Skeletal muscle satellite cell (primary cell): ENCODE measurements around the gene PROB1.

Source experiments
- H3K27me3 ChIP-seq: 2 replicates; pipeline ENCODE4 v1.7.0; 2013; ENCODE audit warnings: low read length; ENCODE audit not compliant: control insufficient read depth, insufficient read depth
- H3K36me3 ChIP-seq: 2 replicates; pipeline ENCODE4 v1.7.0; 2013; ENCODE audit warnings: mild to moderate bottlenecking, control low read depth, low read length; ENCODE audit not compliant: insufficient read depth
- H3K4me1 ChIP-seq: 2 replicates; pipeline ENCODE4 v1.7.0; 2013; ENCODE audit warnings: low read length; ENCODE audit not compliant: control insufficient read depth, insufficient read depth
- H3K4me2 ChIP-seq: 2 replicates; pipeline ENCODE4 v1.7.0; 2013; ENCODE audit warnings: mild to moderate bottlenecking, low read length
- H3K4me3 ChIP-seq: 2 replicates; pipeline ENCODE4 v1.7.0; 2013; ENCODE audit warnings: low read length
- H3K9ac ChIP-seq: 2 replicates; pipeline ENCODE4 v1.7.0; 2013; ENCODE audit warnings: mild to moderate bottlenecking, low read depth, low read length, moderate library complexity
- H3K9me3 ChIP-seq: replicated peaks from 2 replicates; pipeline ENCODE4 v1.7.0; 2013; ENCODE audit warnings: mild to moderate bottlenecking, control low read depth, low read length

The PROB1 gene

DNA sequence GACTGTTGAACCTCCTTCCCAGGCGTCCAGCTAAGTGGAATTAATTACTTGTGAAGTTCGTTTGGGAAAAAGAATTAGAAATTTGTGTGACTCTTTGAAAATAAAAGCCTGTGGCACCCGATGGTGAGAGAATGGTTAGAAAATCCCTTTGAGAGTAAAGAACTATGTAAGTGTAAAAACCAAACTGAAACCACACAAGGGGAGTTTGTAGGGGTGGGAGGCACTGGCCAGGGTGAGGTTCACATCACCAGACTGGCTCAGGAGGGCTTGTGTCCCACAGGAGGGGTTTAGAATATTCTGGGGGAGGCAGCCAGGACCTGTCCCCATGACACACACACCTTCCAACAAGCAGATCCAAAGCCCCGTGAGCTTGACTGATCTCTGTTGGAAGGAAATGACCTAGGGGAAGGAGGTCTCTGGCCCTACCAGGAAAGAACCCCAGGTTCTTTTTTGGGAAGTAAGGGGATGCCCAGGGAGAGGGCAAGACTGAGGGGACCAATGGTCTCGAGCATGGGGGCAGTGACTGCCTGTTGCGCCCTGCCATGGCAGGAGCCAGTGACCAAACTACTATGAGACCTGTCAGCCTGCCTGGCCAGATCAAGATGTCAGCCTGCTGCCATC lies 4.7 kb upstream of the PROB1 start:
- Histone ChIP-seq H3K36me3 (no peaks in the 10 kb centered on the region), H3K4me1 (peaks cover 26% of the 10 kb centered on the region), H3K9me3 (no peaks in the 10 kb centered on the region), H3K4me2 (no peak overlapping the region), H3K9ac (no peak overlapping the region), H3K27me3 (no peaks in the 10 kb centered on the region), H3K4me3 (no peak overlapping the region)

DNA sequence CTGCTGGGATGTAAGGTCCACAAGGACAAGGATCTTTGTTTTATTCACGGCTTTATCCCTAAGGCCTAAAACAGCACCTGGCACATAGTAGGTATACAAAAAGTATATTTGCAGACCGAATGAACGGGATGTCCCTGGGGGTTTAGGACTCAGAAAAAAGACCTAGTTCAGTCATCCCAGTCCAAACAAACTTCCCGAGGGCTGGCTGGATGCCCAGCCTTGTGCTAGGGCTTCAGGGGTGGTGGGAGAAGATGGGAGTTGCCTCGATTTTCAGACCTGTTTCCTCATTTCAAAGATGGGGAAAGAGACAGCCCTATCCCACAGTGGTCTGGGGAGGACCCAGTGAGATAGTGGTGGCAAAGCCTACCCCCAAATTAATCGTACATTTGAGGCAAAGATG lies 3.0 kb upstream of the PROB1 start:
- Histone ChIP-seq H3K4me3 (no peak overlapping the region), H3K4me1 (peaks cover 24% of the 10 kb centered on the region), H3K4me2 (no peak overlapping the region), H3K9ac (no peak overlapping the region), H3K9me3 (no peaks in the 10 kb centered on the region), H3K27me3 (peaks cover 6% of the 10 kb centered on the region), H3K36me3 (no peaks in the 10 kb centered on the region)

DNA sequence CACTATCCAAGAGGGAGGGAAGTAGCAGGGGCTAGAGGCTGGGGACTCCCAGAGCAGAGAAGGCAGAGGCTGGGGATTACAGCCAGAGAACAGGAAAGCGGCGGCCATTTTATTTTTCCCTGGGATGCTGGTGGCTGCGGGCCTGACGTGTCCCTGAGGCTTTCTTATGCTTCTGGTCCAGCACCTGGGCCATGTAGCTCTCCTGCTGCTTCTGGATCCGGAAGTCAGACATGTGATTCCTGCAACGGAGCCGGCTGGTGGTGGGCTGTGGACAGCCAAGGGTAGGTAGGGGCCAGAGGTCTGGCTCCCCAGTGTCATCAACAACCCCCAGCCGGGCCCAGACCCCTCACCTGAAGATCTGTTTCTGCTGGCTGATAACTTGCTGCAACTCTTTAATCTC lies 1.8 kb upstream of the PROB1 start:
- Histone ChIP-seq H3K27me3 (peaks cover 6% of the 10 kb centered on the region), H3K9ac (no peak overlapping the region), H3K9me3 (no peaks in the 10 kb centered on the region), H3K4me1 (peaks cover 29% of the 10 kb centered on the region), H3K4me2 (no peak overlapping the region), H3K36me3 (no peaks in the 10 kb centered on the region), H3K4me3 (no peak overlapping the region)

- Histone ChIP-seq H3K9me3 (no peaks in the 10 kb centered on the region), H3K9ac (no peak overlapping the region), H3K4me1 (peaks cover 36% of the 10 kb centered on the region), H3K27me3 (peaks cover 6% of the 10 kb centered on the region), H3K36me3 (no peaks in the 10 kb centered on the region), H3K4me2 (no peak overlapping the region), H3K4me3 (no peak overlapping the region)
Observed at GRCh38 chr5:139395844-139396640, 1.1 kb upstream of the PROB1 start.

- no peaks in the 10 kb centered on the region for H3K9me3 ChIP-seq
- peak overlapping the region; percentile 57 for H3K9ac ChIP-seq
- peaks cover 6% of the 10 kb centered on the region for H3K27me3 ChIP-seq
- no peaks in the 10 kb centered on the region for H3K36me3 ChIP-seq
- peaks cover 36% of the 10 kb centered on the region for H3K4me1 ChIP-seq
- H3K4me3 ChIP-seq: peak overlapping the region; percentile 67
- peak overlapping the region; percentile 68 for H3K4me2 ChIP-seq
Observed at GRCh38 chr5:139394123-139394653, 716 bp downstream of the PROB1 start.

DNA sequence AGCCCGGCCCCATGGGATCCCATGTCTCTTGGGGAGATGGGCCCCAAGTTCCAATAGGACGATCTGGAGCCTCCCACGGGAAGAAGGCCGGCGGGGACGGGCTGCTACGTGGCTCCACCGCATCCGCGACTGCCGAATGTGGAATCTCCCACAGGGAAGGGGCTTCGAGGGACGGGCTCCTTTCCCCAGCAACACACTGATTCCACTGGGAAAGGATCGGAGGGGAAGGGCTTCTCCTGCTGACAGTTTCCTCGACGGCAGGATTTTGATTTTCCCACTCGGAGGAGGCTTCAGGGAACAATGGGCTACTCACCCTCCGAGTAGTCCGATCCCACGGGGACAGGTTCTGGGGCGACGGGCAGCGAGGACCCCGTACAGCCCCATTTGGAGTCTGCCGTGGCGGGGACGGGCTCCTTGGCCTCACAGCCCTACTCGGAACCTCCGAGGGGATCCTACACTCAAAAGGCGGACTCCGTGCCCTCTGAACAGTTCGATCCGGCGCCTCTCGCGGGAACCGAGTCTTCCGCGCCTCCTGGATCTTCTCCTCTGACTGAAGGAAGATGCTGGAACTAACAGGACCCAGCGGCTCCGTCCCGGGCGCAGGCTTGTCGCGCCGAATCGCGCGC lies 1.3 kb downstream of the PROB1 start:
- H3K4me1 ChIP-seq: peaks cover 36% of the 10 kb centered on the region

GRCh38 chr5:139392678-139393496 lies 2.0 kb downstream of the PROB1 start:
- peaks cover 43% of the 10 kb centered on the region for H3K4me1 ChIP-seq
- no peak overlapping the region for H3K4me2 ChIP-seq
- H3K36me3 ChIP-seq: no peaks in the 10 kb centered on the region
- no peaks in the 10 kb centered on the region for H3K9me3 ChIP-seq
- no peak overlapping the region for H3K4me3 ChIP-seq
- H3K27me3 ChIP-seq: peaks cover 6% of the 10 kb centered on the region
- H3K9ac ChIP-seq: no peak overlapping the region

More for the DNA sequence above, 1.3 kb downstream of the PROB1 start:
- Histone ChIP-seq H3K36me3 (no peaks in the 10 kb centered on the region), H3K4me2 (peak overlapping the region; percentile 68), H3K9ac (peak overlapping the region; percentile 57), H3K27me3 (peaks cover 6% of the 10 kb centered on the region), H3K9me3 (no peaks in the 10 kb centered on the region), H3K4me3 (peak overlapping the region; percentile 67)

DNA sequence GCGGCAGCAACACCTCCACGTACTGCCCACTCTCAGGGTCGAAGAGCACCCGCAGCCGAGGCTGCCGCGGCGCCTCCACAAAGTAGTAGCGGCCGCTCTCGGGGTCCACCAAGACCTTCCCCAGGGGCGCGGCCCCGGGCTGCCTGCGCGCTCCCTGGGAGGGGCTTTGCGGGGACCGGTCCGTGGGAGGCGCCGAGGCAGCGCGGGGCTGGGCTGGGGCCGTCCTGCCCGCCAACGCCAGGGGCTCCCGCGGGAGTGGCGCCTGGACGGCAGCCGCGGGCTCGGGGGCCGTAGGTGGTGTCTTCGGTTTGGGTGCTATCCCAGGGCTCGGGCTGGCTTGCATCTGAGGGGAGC lies 2.6 kb downstream of the PROB1 start:
- H3K9ac ChIP-seq: no peak overlapping the region
- H3K27me3 ChIP-seq: peaks cover 6% of the 10 kb centered on the region
- peaks cover 43% of the 10 kb centered on the region for H3K4me1 ChIP-seq
- no peaks in the 10 kb centered on the region for H3K9me3 ChIP-seq
- H3K36me3 ChIP-seq: no peaks in the 10 kb centered on the region
- no peak overlapping the region for H3K4me3 ChIP-seq
- H3K4me2 ChIP-seq: no peak overlapping the region

- Histone ChIP-seq H3K9ac (peak overlapping the region; percentile 32), H3K4me2 (peak overlapping the region; percentile 61), H3K27me3 (peaks cover 6% of the 10 kb centered on the region), H3K36me3 (no peaks in the 10 kb centered on the region), H3K4me3 (peak overlapping the region; percentile 1), H3K4me1 (peaks cover 43% of the 10 kb centered on the region), H3K9me3 (no peaks in the 10 kb centered on the region)
Observed at GRCh38 chr5:139391570-139392323, 3.2 kb downstream of the PROB1 start.

DNA sequence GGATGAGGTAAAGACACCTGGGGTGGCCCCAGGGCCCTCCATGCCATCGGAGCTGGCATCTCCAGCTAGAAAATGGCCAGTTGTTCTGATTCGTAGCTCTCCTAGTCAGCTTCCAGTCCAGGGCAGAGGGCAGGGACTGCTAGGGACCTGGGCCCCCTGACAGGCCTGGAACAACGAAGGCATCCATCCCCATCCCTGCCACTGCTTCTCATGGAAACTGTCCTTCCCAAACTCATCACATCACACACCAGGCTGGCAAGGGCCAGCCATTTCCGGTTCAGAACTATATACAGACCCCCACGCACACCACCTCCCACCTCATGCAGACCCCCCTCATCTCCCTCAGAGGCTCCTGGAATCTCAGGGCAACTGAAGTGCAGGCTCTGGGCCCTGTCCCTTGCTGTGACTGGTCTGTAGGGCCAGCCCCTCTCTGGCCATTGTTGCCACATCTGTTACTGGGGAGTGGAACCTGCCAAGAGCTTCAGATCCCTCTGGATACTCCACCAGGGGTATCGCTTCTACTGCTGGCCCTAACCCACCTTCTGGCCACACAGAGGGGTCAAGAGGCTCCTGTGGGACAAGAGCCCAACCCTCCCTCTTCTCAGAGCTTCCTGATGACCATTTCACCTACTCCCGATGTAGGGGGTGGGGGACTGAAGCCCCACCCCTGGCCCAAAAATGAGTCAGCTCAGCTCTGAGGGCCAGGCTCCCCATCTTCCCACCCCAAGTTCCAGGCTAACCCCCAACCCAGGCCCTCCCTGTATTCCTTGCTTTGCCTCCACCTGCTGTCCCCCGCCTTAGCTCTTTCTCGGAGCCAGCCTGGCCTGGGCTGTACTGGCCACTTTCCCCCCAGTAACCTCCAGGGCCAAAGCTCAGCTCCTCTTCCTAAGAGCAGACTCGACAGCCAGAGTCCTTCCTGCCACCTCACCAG lies 4.0 kb downstream of the PROB1 start:
- H3K4me1 ChIP-seq: peaks cover 40% of the 10 kb centered on the region
- H3K9me3 ChIP-seq: no peaks in the 10 kb centered on the region
- peak overlapping the region; percentile 1 for H3K4me3 ChIP-seq
- peak overlapping the region; percentile 32 for H3K9ac ChIP-seq
- peaks cover 6% of the 10 kb centered on the region for H3K27me3 ChIP-seq
- H3K4me2 ChIP-seq: peak overlapping the region; percentile 61
- no peaks in the 10 kb centered on the region for H3K36me3 ChIP-seq
